GM06990 (cell line): ENCODE data around the gene FRMD4A.

ENCODE experiments used
- DNase-seq: peaks from one replicate; pipeline ENCODE4 v3.0.0-alpha.2; 2011; ENCODE audit not compliant: insufficient read length; ENCODE audit errors: extremely low read depth
- H3K27me3 ChIP-seq: replicated peaks from 2 replicates; pipeline ENCODE4 v1.6.0; 2011; ENCODE audit warnings: low read length; ENCODE audit not compliant: control insufficient read depth, insufficient read depth
- H3K36me3 ChIP-seq: 2 replicates; pipeline ENCODE4 v1.5.1; 2011; ENCODE audit warnings: low read length; ENCODE audit not compliant: control insufficient read depth, insufficient read depth
- H3K4me3 ChIP-seq: replicated peaks from 2 replicates; pipeline ENCODE4 v1.5.1; 2011; ENCODE audit warnings: low read depth, mild to moderate bottlenecking, control low read depth, low read length
- TF ChIP-seq, protein P1 (sequence below): IDR thresholded peaks from 2 replicates; pipeline ENCODE4 v1.5.1; 2011; ENCODE audit warnings: low read length, control low read depth, mild to moderate bottlenecking, inconsistent platforms; ENCODE audit not compliant: insufficient read depth, poor library complexity, severe bottlenecking

FRMD4A gene

DNA sequence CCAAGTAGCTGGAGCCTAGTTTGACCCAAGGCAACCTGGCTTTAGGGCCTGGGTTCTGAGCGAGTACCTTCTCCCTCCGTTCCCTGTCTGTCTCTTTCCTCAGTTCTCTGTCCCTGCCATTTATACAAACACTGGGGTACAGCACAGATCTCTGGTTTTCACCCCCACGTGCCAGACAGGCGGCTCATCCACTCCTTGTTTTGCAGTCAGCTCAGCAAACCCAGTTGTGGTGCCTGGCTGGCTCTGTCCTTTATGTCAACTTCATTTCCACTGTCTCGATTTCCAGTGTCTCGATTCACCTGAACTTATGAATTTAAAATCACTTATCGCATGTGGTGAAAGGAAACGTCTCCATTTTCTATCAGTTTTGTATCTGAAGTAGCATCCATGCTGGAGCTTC is 230.8 kb downstream of the FRMD4A start:
- Histone ChIP-seq H3K4me3 (no peak overlapping the region), H3K27me3 (no peaks in the 10 kb centered on the region), H3K36me3 (no peaks in the 10 kb centered on the region)
- DNase-seq: no peak
- TF ChIP-seq, protein P1, sequence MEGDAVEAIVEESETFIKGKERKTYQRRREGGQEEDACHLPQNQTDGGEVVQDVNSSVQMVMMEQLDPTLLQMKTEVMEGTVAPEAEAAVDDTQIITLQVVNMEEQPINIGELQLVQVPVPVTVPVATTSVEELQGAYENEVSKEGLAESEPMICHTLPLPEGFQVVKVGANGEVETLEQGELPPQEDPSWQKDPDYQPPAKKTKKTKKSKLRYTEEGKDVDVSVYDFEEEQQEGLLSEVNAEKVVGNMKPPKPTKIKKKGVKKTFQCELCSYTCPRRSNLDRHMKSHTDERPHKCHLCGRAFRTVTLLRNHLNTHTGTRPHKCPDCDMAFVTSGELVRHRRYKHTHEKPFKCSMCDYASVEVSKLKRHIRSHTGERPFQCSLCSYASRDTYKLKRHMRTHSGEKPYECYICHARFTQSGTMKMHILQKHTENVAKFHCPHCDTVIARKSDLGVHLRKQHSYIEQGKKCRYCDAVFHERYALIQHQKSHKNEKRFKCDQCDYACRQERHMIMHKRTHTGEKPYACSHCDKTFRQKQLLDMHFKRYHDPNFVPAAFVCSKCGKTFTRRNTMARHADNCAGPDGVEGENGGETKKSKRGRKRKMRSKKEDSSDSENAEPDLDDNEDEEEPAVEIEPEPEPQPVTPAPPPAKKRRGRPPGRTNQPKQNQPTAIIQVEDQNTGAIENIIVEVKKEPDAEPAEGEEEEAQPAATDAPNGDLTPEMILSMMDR: no peak

DNA sequence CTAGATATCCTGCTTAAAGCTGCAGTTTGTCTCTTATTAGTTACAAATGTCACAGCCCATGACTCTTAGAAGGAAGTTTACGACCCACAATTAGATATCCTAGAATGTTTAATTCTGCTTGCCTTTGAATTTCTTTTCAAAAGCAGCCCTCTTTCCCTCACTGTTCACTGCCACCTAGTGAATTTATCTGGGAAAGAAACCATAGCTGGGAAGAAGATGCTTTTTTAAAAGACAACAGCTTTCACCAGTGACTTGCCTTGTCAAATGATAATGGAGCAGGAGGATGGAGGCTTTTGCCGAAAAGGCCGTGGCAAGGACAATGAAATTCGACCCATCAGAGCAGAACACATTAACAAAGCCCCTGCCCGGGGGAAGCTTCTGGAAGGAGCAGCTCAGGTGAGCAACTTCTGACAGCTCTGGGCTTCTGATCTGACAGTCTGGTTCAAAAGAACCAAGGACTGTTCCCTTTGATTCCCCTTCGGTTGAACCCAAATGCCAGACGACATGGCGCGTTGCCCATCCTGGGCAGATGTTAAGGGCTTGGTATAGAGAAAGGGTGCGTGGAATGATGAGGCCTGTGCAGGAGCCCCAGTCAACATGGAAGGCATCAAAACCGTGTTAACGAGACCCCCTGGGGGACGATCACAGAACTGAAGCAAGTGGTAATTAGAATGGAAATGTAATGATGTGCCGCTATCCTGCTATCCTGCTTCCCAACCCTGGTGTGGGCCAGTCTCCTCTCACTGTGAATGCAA is 236.8 kb downstream of the FRMD4A start:
- H3K27me3 ChIP-seq: no peaks in the 10 kb centered on the region
- H3K4me3 ChIP-seq: no peak overlapping the region
- no peaks in the 10 kb centered on the region for H3K36me3 ChIP-seq
- DNase-seq: no peak
- TF ChIP-seq, protein P1: no peak

DNA sequence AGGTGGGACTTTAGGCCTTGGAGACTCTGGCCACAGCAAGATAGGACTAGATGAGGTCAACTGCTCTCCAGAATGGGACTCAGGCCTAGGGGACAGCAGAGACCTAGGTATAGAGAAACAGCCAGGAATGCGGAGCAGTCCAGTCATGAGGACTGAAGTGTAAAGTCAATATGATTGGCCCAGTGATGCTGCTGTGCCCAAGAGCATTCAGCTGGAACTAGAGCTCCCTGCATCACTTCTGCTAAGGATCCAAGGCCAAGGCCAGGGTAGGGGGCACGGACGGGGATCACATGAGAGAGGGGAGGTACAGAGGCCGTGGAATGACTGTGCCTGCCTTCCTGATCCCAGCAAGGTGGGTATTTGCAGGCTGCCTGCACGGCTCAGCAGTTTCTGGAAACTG is 237.9 kb downstream of the FRMD4A start:
- no peaks in the 10 kb centered on the region for H3K36me3 ChIP-seq
- H3K27me3 ChIP-seq: no peaks in the 10 kb centered on the region
- no peak overlapping the region for H3K4me3 ChIP-seq
- TF ChIP-seq, protein P1: no peak
- DNase-seq: no peak

DNA sequence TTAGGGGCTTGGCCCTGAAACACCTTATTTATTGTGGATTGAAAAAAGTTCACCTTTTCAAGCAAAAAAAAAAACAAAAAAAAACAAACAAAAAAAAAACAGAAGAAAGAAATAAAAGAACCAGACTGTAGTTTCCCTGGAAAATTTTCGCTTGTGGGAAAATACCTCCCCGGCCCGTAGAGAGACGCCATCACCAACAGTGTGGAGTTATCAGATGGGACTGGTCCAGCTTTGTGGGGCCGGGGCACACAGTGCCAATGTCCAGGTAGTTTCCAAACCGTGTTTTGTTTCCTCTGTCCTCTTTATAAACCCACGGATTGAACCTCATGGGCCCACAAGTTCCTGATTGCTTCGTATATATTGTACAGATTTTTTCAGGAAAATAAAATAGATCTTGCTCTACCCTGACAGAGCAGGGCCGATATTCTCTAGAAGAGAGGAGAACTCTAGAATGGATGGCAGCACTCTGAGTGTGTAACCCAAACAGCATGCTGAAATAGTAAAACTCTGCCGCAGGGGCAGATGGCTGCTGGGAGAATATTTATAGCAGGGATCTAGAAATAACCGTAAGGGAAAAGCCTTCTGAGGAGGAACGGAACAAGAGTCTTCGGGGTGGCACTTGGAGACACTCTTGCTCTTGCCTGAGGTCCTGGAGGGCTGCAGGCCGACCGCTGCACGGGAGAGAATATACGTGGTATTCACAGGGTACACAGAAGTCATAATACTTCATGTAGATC is 241.0 kb downstream of the FRMD4A start:
- TF ChIP-seq, protein P1: no peak
- DNase-seq: no peak
- Histone ChIP-seq H3K4me3 (no peak overlapping the region), H3K36me3 (no peaks in the 10 kb centered on the region), H3K27me3 (no peaks in the 10 kb centered on the region)

DNA sequence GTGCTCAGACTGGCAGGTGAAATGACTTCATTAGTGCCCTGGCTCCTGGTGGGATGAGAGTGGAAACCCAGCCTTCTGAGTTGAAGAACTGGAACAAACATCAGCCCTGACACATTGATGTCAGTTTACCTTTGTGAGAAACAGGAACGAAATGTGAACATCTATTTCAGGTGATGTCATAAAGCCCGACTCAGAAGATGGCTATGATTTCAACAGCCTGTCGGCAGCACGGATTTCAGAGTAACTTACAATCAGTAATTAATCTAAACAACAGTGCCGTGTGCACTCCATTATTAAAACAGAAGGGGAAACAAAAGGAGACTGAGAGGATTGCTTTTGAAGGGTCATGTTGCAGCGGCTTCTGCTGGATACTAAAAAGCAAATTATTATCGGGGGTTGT is 243.2 kb downstream of the FRMD4A start:
- TF ChIP-seq, protein P1: no peak
- no peaks in the 10 kb centered on the region for H3K36me3 ChIP-seq
- DNase-seq: no peak
- H3K27me3 ChIP-seq: no peaks in the 10 kb centered on the region; the same call in 1 of the 2 replicates
- no peak overlapping the region for H3K4me3 ChIP-seq
